SJSA1 (cell line): ENCODE results near the gene LEFTY2. TPM values are rescaled to one million over a fixed set of nuclear protein-coding genes. Genes with fewer than 3 reads are reported as not detected.

Experiments
- DNase-seq, 2 experiments: peaks; one replicate each; pipeline ENCODE4 v3.0.0-alpha.2; 2015 to 2020; ENCODE audit warnings: low spot score in 2 of 2, low read depth in 1 of 2
- H3K27ac ChIP-seq: fragments of 250-450 bp; sonication (Bioruptor Pico); 2 replicates; pipeline ENCODE4 v1.5.1; 2020; ENCODE audit warnings: mild to moderate bottlenecking, moderate library complexity
- H3K27me3 ChIP-seq: fragments of 250-450 bp; sonication (Bioruptor Pico); replicated peaks from 2 replicates; pipeline ENCODE4 v1.5.1; 2020; ENCODE audit warnings: mild to moderate bottlenecking, moderate library complexity
- H3K36me3 ChIP-seq: fragments of 250-450 bp; sonication (Bioruptor Pico); 2 replicates; pipeline ENCODE4 v1.5.1; 2020; ENCODE audit warnings: mild to moderate bottlenecking
- H3K4me1 ChIP-seq: fragments of 250-450 bp; sonication (Bioruptor Pico); replicated peaks from 2 replicates; pipeline ENCODE4 v1.6.1; 2021; ENCODE audit warnings: mild to moderate bottlenecking
- H3K4me3 ChIP-seq: fragments of 250-450 bp; sonication (Bioruptor Pico); 2 replicates; pipeline ENCODE4 v1.5.1; 2020; ENCODE audit warnings: mild to moderate bottlenecking
- H3K9me3 ChIP-seq: fragments of 250-450 bp; sonication (Bioruptor Pico); replicated peaks from 2 replicates; pipeline ENCODE4 v1.5.1; 2020; ENCODE audit warnings: mild to moderate bottlenecking
- total RNA-seq: library from RNA; depleted of rRNA; stranded (reverse); fragments of >200 nt; shearing (Covaris generic); gene quantifications from 2 replicates; pipeline ENCODE4 v1.2.3, GENCODE V29; 2014

LEFTY2 gene
- total RNA-seq, 1 experiment from 2014 or later: not detected

GRCh38 chr1:225965231-225965630 is 24.2 kb upstream of the LEFTY2 start:
- H3K4me3 ChIP-seq: no peak overlapping the region
- no peaks in the 10 kb centered on the region for H3K36me3 ChIP-seq
- H3K27me3 ChIP-seq: no peaks in the 10 kb centered on the region
- H3K27ac ChIP-seq: no peak overlapping the region
- H3K4me1 ChIP-seq: no peaks in the 10 kb centered on the region
- no peaks in the 10 kb centered on the region for H3K9me3 ChIP-seq
- DNase-seq: no peak

GRCh38 chr1:225963735-225964530 is 22.9 kb upstream of the LEFTY2 start:
- H3K4me1 ChIP-seq: no peaks in the 10 kb centered on the region
- H3K36me3 ChIP-seq: no peaks in the 10 kb centered on the region
- no peak overlapping the region for H3K27ac ChIP-seq
- H3K9me3 ChIP-seq: no peaks in the 10 kb centered on the region
- no peak for DNase-seq
- H3K27me3 ChIP-seq: no peaks in the 10 kb centered on the region
- H3K4me3 ChIP-seq: no peak overlapping the region

- Histone ChIP-seq H3K36me3 (no peaks in the 10 kb centered on the region), H3K4me1 (no peaks in the 10 kb centered on the region), H3K27ac (no peak overlapping the region), H3K4me3 (no peak overlapping the region), H3K27me3 (no peaks in the 10 kb centered on the region), H3K9me3 (no peaks in the 10 kb centered on the region)
- DNase-seq: peak in 1 of 2 experiments; percentile 37
Measured at GRCh38 chr1:225962440-225962975, 21.5 kb upstream of the LEFTY2 start.

DNA sequence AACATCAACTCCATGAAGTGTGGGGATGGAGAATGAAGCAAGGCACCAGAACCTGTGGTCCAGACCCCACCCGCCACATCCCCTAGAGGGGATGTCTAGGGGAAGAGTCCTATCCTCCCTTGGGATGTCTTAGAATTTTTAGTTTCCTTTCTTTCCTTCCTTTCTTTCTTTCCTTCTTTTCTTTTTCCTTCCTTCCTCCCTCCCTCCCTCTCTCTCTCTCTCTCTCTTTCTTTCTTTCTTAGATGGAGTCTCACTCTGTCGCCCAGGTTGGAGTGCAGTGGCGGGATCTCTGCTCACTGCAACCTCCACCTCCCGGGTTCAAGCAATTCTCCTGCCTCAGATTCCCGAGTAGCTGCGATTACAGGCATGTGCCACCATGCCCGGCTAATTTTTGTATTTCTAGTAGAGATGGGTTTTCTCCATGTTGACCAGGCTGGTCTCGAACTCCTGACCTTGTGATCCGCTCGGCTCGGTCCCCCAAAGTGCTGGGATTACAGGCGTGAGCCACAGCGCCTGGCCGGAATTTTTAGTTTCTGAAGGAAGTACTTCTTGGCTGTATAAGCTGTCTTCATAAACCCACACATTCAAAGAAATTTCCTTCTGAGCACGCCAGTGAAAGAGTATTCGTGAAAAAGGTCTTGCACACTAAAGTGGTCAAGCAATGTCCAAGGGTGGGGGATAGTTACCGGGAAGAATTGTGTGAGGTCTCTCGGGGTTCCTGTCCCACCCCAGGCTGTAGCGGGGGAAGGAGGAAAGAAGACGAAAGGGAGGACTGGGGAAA is 20.8 kb upstream of the LEFTY2 start:
- Histone ChIP-seq H3K4me1 (no peaks in the 10 kb centered on the region), H3K4me3 (no peak overlapping the region), H3K27ac (no peak overlapping the region)

GRCh38 chr1:225958041-225958440 is 17.0 kb upstream of the LEFTY2 start:
- no peak for DNase-seq
- Histone ChIP-seq H3K27ac (no peak overlapping the region), H3K36me3 (no peaks in the 10 kb centered on the region), H3K4me3 (no peak overlapping the region), H3K9me3 (no peaks in the 10 kb centered on the region), H3K4me1 (no peaks in the 10 kb centered on the region), H3K27me3 (0 out of 2 replicates have a peak, but pooled peaks cover 4% of the 10 kb centered on the region)

More for the DNA sequence above, 20.8 kb upstream of the LEFTY2 start:
- peak in 1 of 2 experiments; percentile 24 for DNase-seq
- Histone ChIP-seq H3K36me3 (no peaks in the 10 kb centered on the region), H3K9me3 (no peaks in the 10 kb centered on the region), H3K27me3 (no peaks in the 10 kb centered on the region)

- Histone ChIP-seq H3K27ac (no peak overlapping the region), H3K27me3 (0 out of 2 replicates have a peak, but pooled peaks cover 4% of the 10 kb centered on the region), H3K9me3 (no peaks in the 10 kb centered on the region), H3K4me1 (no peaks in the 10 kb centered on the region), H3K36me3 (no peaks in the 10 kb centered on the region), H3K4me3 (no peak overlapping the region)
- no peak for DNase-seq
Measured at GRCh38 chr1:225954753-225955152, 13.7 kb upstream of the LEFTY2 start.

- Histone ChIP-seq H3K36me3 (no peaks in the 10 kb centered on the region), H3K4me1 (no peaks in the 10 kb centered on the region), H3K4me3 (no peak overlapping the region), H3K27me3 (0 out of 2 replicates have a peak, but pooled peaks cover 4% of the 10 kb centered on the region), H3K27ac (no peak overlapping the region), H3K9me3 (no peaks in the 10 kb centered on the region)
- DNase-seq: no peak
Measured at GRCh38 chr1:225953315-225953714, 12.3 kb upstream of the LEFTY2 start.

GRCh38 chr1:225950905-225951497 is 10.0 kb upstream of the LEFTY2 start:
- no peak for DNase-seq
- Histone ChIP-seq H3K4me1 (no peaks in the 10 kb centered on the region), H3K27ac (no peak overlapping the region), H3K27me3 (0 out of 2 replicates have a peak, but pooled peaks cover 4% of the 10 kb centered on the region), H3K36me3 (no peaks in the 10 kb centered on the region), H3K9me3 (no peaks in the 10 kb centered on the region), H3K4me3 (no peak overlapping the region)

GRCh38 chr1:225949041-225949440 is 8.0 kb upstream of the LEFTY2 start:
- Histone ChIP-seq H3K36me3 (no peaks in the 10 kb centered on the region), H3K27me3 (0 out of 2 replicates have a peak, but pooled peaks cover 4% of the 10 kb centered on the region), H3K9me3 (no peaks in the 10 kb centered on the region), H3K27ac (no peak overlapping the region), H3K4me3 (no peak overlapping the region), H3K4me1 (no peaks in the 10 kb centered on the region)
- no peak for DNase-seq

- H3K4me1 ChIP-seq: no peaks in the 10 kb centered on the region
- no peak overlapping the region for H3K4me3 ChIP-seq
- H3K9me3 ChIP-seq: no peaks in the 10 kb centered on the region
- no peak overlapping the region for H3K27ac ChIP-seq
- H3K27me3 ChIP-seq: no peaks in the 10 kb centered on the region
- DNase-seq: no peak
- H3K36me3 ChIP-seq: no peaks in the 10 kb centered on the region
Measured at GRCh38 chr1:225946803-225947202, 5.8 kb upstream of the LEFTY2 start.

DNA sequence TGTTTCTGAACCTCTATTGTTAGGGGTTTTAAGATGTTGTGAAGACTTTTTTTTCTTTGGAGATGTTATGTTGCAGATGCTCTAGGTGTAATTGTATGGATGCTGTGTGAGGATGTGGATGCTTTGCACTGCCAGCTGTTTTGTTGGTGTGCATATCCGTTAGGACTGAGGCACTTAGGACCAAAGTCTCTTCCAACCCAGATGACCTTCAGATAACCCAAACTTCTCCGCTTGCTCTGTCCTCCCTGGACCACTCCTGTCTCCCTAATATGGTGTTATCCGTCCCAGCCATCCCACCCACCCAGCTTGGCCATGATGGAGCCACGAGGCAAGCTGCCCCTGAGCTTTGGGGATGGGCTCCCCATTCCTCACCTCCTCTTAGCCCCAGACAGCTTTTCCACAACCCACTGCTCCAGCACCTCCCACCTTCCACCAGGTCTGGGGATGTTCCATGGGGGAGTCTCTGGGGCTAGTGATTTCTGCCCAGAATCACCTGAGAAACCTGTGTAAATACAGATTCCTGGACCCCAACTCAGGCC is 5.1 kb upstream of the LEFTY2 start:
- Histone ChIP-seq H3K27ac (no peak overlapping the region), H3K27me3 (no peaks in the 10 kb centered on the region), H3K9me3 (no peaks in the 10 kb centered on the region), H3K4me1 (no peaks in the 10 kb centered on the region), H3K4me3 (no peak overlapping the region), H3K36me3 (no peaks in the 10 kb centered on the region)
- DNase-seq: no peak

DNA sequence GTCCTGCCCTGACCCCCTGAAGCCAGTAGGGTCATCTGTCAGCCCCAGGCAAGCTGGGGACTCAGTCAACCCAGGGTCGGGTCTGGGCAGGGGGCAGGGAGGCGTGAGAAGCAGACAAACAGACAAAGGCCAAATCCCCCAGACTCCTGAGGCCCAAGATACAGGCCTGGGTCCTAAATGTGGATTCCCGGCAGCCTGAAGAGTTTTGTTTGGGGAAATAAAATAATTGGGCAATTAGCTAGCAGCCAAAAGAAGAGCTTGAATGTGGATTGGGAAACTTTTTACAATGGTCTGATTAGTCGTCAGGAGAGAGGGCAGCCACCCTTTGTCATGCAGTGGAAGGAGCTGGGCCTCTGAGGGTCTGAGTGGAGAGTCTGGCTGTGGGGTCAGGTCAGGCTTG is 4.5 kb upstream of the LEFTY2 start:
- H3K9me3 ChIP-seq: no peaks in the 10 kb centered on the region
- no peaks in the 10 kb centered on the region for H3K27me3 ChIP-seq
- H3K27ac ChIP-seq: no peak overlapping the region
- no peak for DNase-seq
- H3K4me3 ChIP-seq: no peak overlapping the region
- no peaks in the 10 kb centered on the region for H3K4me1 ChIP-seq
- H3K36me3 ChIP-seq: no peaks in the 10 kb centered on the region

DNA sequence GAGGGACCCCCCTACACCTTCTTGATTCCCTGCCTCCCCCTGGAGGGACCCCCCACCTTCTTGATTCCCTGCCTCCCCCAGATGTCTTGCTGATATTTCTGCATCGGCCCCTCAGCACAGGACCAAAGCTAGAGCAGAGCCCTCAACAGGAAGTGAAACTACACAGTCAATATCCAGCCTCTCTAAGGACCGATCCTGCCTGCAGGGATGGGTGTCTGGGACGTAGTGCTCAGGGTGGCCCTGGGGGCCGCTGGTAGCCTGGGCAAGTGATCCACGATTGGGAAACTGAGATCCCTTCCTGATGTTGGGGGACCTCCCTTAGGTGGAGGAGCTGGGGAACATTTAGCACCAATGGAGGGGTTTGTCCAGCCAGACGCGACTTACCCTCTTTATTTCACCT is 3.9 kb upstream of the LEFTY2 start:
- Histone ChIP-seq H3K4me3 (no peak overlapping the region), H3K27ac (no peak overlapping the region), H3K36me3 (no peaks in the 10 kb centered on the region), H3K4me1 (no peaks in the 10 kb centered on the region), H3K9me3 (no peaks in the 10 kb centered on the region), H3K27me3 (no peaks in the 10 kb centered on the region)
- no peak for DNase-seq
